Caco-2 (cell line): ENCODE measurements around the gene UNG. TPM values are rescaled to one million over a fixed set of nuclear protein-coding genes. Genes with fewer than 3 reads are reported as not detected.

ENCODE experiments used
- BruUV-seq: library from RNA; stranded (reverse); fragments of 400-500 nt; replicated peaks from 2 replicates; lab custom pipeline; 2021; lab: Mats Ljungman, UMichigan
- CTCF ChIA-PET: fragments of 300-600 bp; sonication (Branson Sonifier 250); formaldehyde crosslinking; loops from one replicate; lab custom pipeline; 2022; ENCODE audit warnings: antibody characterized with exemption; lab: Charles Lee
- POLR2A ChIA-PET: fragments of 300-600 bp; sonication (Branson Sonifier 250); formaldehyde crosslinking; loops from one replicate; lab custom pipeline; 2022; ENCODE audit warnings: antibody characterized with exemption; lab: Charles Lee
- DNase-seq, 2 experiments: peaks; one replicate each; pipeline versions ENCODE4 v3.0.0 to v3.0.0-alpha.2; 2020 to 2022
- H3K27me3 ChIP-seq: replicated peaks from 2 replicates; pipeline ENCODE4 v1.6.0; 2011; ENCODE audit warnings: low read length; ENCODE audit not compliant: control insufficient read depth, insufficient read depth
- H3K36me3 ChIP-seq: 2 replicates; pipeline ENCODE4 v1.5.1; 2011; ENCODE audit warnings: low read length; ENCODE audit not compliant: control insufficient read depth, insufficient read depth
- H3K4me1 ChIP-seq: fragments of 250-450 bp; sonication (Bioruptor Pico); 2 replicates; pipeline ENCODE4 v1.5.1; 2020; ENCODE audit warnings: mild to moderate bottlenecking
- H3K4me3 ChIP-seq: 2 replicates; pipeline ENCODE4 v1.5.1; 2011; ENCODE audit warnings: low read depth, mild to moderate bottlenecking, control low read depth, low read length
- H3K9me3 ChIP-seq: fragments of 250-450 bp; sonication (Bioruptor Pico); 2 replicates; pipeline ENCODE4 v1.5.1; 2020; ENCODE audit warnings: mild to moderate bottlenecking, moderate library complexity
- H3K27ac Mint-ChIP-seq: one replicate; pipeline ENCODE4 v1.8.0; 2022; ENCODE audit warnings: mixed read lengths; ENCODE audit not compliant: unreplicated experiment
- H3K27me3 Mint-ChIP-seq: one replicate; pipeline ENCODE4 v1.8.0; 2022; ENCODE audit warnings: mixed read lengths; ENCODE audit not compliant: insufficient read depth, unreplicated experiment
- H3K36me3 Mint-ChIP-seq: one replicate; pipeline ENCODE4 v1.8.0; 2022; ENCODE audit warnings: mild to moderate bottlenecking, mixed read lengths; ENCODE audit not compliant: insufficient read depth, unreplicated experiment
- H3K4me1 Mint-ChIP-seq: one replicate; pipeline ENCODE4 v1.8.0; 2022; ENCODE audit warnings: low read depth, mixed read lengths; ENCODE audit not compliant: unreplicated experiment
- H3K4me3 Mint-ChIP-seq: one replicate; pipeline ENCODE4 v1.8.0; 2022; ENCODE audit warnings: mild to moderate bottlenecking, moderate library complexity, mixed read lengths; ENCODE audit not compliant: unreplicated experiment
- H3K9me3 Mint-ChIP-seq: one replicate; pipeline ENCODE4 v1.8.0; 2022; ENCODE audit warnings: mixed read lengths; ENCODE audit not compliant: unreplicated experiment
- intact Hi-C: fragments of 100-400 bp; cut with micrococcal nuclease; formaldehyde crosslinking; loops from one replicate; pipeline ENCODE4 v1.10.0; 2022; ENCODE audit not compliant: unreplicated experiment
- total RNA-seq: library from RNA; stranded (reverse); gene quantifications from 2 replicates; pipeline ENCODE4 v1.2.3, GENCODE V29; 2022
- TF ChIP-seq, protein P1 (sequence below), 2 experiments: fragments of 200-600 bp in 1 of 2; IDR thresholded peaks; 1 replicate in 1 of 2; 2 replicates in 1 of 2; pipeline versions ENCODE4 v1.5.1 to v1.8.0; 2011 to 2022; ENCODE audit warnings: antibody characterized with exemption in 1 of 2, control low read depth in 1 of 2, inconsistent platforms in 1 of 2, low read depth in 1 of 2, low read length in 1 of 2, mild to moderate bottlenecking in 1 of 2, moderate library complexity in 1 of 2; ENCODE audit not compliant: insufficient read depth in 1 of 2, severe bottlenecking in 1 of 2, unreplicated experiment in 1 of 2

The UNG gene
- total RNA-seq, 1 experiment from 2014 or later, result 78.3 TPM

DNA sequence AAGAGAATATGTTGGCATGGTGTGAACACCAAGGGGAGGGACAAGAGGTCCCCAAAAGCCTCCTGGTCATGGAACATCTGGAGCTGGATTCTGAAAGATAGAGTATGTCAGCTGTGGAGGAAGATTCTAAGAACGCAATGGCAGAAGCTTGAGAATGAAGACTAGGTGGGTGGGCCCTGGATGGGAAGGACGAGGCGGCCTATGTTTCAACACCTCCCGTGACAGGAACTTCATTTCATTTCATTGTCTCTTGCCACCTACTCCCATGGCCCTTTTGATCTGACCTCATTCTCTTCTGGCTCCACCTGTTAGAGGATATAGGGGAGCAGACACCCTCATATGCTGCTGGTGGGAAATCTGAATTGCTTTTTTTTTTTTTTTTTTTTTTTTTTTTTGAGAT is 3.3 kb downstream of the UNG start:
- POLR2A ChIA-PET, result no interaction called here
- H3K4me1 Mint-ChIP-seq, result peaks cover 6% of the 10 kb centered on the region
- no peaks in the 10 kb centered on the region for H3K9me3 Mint-ChIP-seq
- peaks cover 2% of the 10 kb centered on the region for H3K36me3 ChIP-seq
- H3K4me1 ChIP-seq, result no peaks in the 10 kb centered on the region; the same call in 1 of the 2 replicates
- no peak overlapping the region for H3K4me3 Mint-ChIP-seq
- H3K36me3 Mint-ChIP-seq, result peaks cover 65% of the 10 kb centered on the region
- intact Hi-C loops, result no loop called here
- DNase-seq, result no peak
- H3K4me3 ChIP-seq, result no peak overlapping the region
- no peak overlapping the region for H3K27ac Mint-ChIP-seq
- no peaks in the 10 kb centered on the region for H3K27me3 Mint-ChIP-seq
- no peaks in the 10 kb centered on the region for H3K9me3 ChIP-seq
- CTCF ChIA-PET, result no interaction called here
- no TSS peak for BruUV-seq
- no peaks in the 10 kb centered on the region for H3K27me3 ChIP-seq
- TF ChIP-seq, protein P1, sequence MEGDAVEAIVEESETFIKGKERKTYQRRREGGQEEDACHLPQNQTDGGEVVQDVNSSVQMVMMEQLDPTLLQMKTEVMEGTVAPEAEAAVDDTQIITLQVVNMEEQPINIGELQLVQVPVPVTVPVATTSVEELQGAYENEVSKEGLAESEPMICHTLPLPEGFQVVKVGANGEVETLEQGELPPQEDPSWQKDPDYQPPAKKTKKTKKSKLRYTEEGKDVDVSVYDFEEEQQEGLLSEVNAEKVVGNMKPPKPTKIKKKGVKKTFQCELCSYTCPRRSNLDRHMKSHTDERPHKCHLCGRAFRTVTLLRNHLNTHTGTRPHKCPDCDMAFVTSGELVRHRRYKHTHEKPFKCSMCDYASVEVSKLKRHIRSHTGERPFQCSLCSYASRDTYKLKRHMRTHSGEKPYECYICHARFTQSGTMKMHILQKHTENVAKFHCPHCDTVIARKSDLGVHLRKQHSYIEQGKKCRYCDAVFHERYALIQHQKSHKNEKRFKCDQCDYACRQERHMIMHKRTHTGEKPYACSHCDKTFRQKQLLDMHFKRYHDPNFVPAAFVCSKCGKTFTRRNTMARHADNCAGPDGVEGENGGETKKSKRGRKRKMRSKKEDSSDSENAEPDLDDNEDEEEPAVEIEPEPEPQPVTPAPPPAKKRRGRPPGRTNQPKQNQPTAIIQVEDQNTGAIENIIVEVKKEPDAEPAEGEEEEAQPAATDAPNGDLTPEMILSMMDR (IDR thresholded peaks at IDR 0.05; ENCODE audit: insufficient read depth in 1 of 2, low read depth in 1 of 2, low read length in 1 of 2, severe bottlenecking in 1 of 2, unreplicated experiment in 1 of 2), result no peak

DNA sequence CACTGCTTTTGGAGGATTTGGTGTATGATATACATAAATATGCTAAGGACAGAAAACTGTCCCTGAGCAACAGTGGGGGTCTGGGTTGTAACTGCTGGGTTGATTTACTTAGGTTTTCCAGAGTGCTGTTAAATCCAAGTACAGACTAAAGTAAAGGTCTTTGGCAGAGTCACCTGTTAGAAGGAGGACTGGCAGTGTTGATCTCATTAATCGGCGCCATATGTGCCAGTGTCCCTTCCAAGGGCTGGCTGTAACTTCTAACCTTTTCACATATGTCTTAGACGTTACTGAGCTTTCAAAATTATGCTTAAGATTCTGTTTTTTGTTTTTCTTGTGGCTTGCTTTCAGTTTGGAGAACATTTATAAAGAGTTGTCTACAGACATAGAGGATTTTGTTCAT is 5.1 kb downstream of the UNG start:
- TF ChIP-seq, protein P1 (IDR thresholded peaks at IDR 0.05; ENCODE audit: insufficient read depth in 1 of 2, low read depth in 1 of 2, low read length in 1 of 2, severe bottlenecking in 1 of 2, unreplicated experiment in 1 of 2), result no peak
- Histone ChIP-seq H3K4me3 (no peak overlapping the region), H3K4me1 (no peaks in the 10 kb centered on the region), H3K9me3 (no peaks in the 10 kb centered on the region), H3K36me3 (peaks cover 2% of the 10 kb centered on the region), H3K27me3 (no peaks in the 10 kb centered on the region)
- intact Hi-C loops, result no loop called here
- H3K4me3 Mint-ChIP-seq, result no peak overlapping the region
- BruUV-seq, result no TSS peak
- ChIA-PET POLR2A (no interaction called here), CTCF (no interaction called here)
- no peak for DNase-seq
- peaks cover 7% of the 10 kb centered on the region for H3K4me1 Mint-ChIP-seq
- H3K9me3 Mint-ChIP-seq, result no peaks in the 10 kb centered on the region
- H3K36me3 Mint-ChIP-seq, result peaks cover 78% of the 10 kb centered on the region
- no peaks in the 10 kb centered on the region for H3K27me3 Mint-ChIP-seq
- no peak overlapping the region for H3K27ac Mint-ChIP-seq

GRCh38 chr12:109105176-109105575 is 7.8 kb downstream of the UNG start:
- TF ChIP-seq, protein P1 (IDR thresholded peaks at IDR 0.05; ENCODE audit: insufficient read depth in 1 of 2, low read depth in 1 of 2, low read length in 1 of 2, severe bottlenecking in 1 of 2, unreplicated experiment in 1 of 2), result no peak

More at GRCh38 chr12:109105176-109105575, 7.8 kb downstream of the UNG start:
- no peaks in the 10 kb centered on the region for H3K27me3 Mint-ChIP-seq
- H3K4me1 ChIP-seq, result no peaks in the 10 kb centered on the region
- no peak overlapping the region for H3K4me3 Mint-ChIP-seq
- POLR2A ChIA-PET, result no interaction called here
- no peak for DNase-seq
- BruUV-seq, result no TSS peak
- no peaks in the 10 kb centered on the region for H3K27me3 ChIP-seq
- intact Hi-C loops, result no loop called here
- peaks cover 90% of the 10 kb centered on the region for H3K36me3 Mint-ChIP-seq
- H3K4me1 Mint-ChIP-seq, result peaks cover 7% of the 10 kb centered on the region
- H3K4me3 ChIP-seq, result no peak overlapping the region
- no peaks in the 10 kb centered on the region for H3K9me3 Mint-ChIP-seq
- no peak overlapping the region for H3K27ac Mint-ChIP-seq
- peaks cover 2% of the 10 kb centered on the region for H3K36me3 ChIP-seq
- H3K9me3 ChIP-seq, result no peaks in the 10 kb centered on the region
- CTCF ChIA-PET, result no interaction called here
